HG03108 (cell line): ENCODE results near the gene SURF2.

Source experiments
- ATAC-seq: cut with Tn5 transposase; IDR thresholded peaks from one replicate; pipeline ENCODE4 v1.9.1; 2021; ENCODE audit warnings: moderate library complexity; ENCODE audit not compliant: unreplicated experiment

The SURF2 gene

GRCh38 chr9:133335924-133336811 is 20.2 kb upstream of the SURF2 start, which contains the start of gene SURF6:
SURF6 (minus strand) TSS chr9:133336188; CDS start chr9:133336132, 56 bp downstream.
- peak; percentile 76 for ATAC-seq

DNA sequence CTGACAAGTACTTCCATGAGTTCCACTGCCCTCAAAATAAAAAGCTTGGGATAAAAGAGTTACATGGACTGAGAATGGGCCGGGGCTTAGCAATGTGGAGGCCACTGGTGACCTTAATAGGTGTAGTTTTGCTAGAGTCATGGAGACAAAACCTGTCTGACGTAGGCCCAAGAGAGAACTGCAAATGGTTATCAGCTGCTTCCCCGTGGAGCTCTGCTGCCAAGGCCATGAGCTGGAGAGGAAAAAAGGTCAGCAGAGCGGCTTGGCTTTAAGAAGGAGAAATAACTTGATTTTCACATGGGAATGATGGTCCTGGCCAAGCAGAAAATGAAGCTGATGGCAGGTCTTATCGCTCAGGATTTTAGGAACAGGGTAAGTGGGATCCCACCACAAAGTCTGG is 16.7 kb upstream of the SURF2 start:
- no peak for ATAC-seq

DNA sequence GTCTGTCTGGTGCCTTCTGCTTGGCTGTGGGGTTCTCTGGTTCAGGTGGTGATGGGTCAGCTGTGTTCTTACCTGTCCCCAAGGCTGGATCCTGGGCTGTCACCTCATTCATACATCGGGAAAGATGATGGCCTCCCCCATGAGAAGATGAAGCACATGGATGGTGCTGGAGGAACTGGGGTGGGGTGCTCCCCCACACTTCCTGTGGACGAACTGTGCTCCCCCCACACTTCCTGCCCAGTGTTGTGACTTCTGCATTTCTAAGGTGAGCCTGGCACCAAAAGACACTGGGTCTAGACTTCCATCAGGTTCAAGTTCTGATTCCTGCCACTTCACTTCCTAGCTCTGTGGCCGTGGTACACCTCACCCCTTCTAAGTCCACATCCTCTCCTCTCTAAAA is 16.1 kb upstream of the SURF2 start:
- ATAC-seq = no peak

DNA sequence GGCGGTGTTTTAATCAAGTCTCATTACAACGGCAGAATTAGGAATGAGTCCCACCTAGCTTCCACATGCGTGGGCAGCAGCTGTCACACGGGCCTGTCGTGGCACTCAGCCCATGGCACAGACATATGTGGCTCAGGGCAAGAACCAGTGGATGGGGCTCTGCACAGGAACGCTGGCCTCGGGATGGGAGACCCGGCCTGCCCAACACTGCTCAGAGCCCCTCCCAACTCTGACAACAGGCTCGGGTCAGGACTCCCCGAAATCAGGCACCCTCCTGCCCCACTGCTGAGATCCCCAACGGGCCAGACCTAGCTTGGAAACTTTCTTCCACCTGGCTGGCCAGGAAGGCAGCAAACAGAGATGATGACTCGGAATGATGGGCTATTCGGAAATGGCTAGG is 15.4 kb upstream of the SURF2 start:
- ATAC-seq = no peak

- ATAC-seq = no peak
These were observed 14.8 kb upstream of the SURF2 start for GRCh38 chr9:133341369-133342068.

GRCh38 chr9:133342069-133342406 is 14.3 kb upstream of the SURF2 start:
- ATAC-seq = no peak

DNA sequence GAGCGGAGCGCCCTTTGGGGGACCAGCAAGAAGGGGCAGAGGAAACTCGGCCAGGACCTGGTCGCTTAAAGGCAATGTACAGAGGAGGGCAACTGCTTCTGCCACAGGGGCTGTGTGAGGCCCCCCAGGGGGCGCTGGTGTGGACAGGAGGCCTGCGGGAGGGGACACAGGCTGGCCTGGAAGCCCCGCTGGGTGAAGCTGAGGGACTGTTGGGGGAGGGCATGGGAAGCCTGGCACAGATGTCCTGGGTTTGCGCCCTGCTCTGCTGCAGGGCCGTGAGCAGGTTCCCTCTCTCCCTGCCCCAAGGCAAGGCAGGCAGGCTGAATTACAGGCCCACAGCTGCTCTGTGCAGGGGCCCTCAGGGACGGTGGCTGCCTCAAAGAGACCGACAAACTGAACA is 13.8 kb upstream of the SURF2 start:
- no peak for ATAC-seq

GRCh38 chr9:133344071-133344470 is 12.3 kb upstream of the SURF2 start:
- ATAC-seq = no peak

DNA sequence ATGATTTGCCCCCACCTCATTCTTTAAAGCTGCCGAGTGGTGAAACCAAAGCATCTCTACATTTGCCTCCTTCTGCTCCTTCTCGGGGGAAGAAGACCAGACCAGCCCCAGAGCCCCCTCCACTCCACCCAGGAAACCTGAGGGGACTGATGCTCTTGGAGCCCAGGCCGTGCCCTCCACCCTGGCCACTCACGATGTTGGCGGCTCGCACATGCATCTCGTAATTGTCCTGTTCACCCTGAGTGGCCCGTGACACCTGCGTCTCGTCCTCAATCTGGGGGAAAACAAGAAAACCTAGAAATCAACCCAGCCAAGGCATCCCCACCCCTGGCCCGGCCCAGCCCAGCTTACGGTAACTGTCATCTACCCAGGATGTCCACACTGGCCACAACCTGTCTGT is 11.4 kb upstream of the SURF2 start:
- ATAC-seq = no peak

GRCh38 chr9:133345596-133345995 is 10.8 kb upstream of the SURF2 start:
- no peak for ATAC-seq

DNA sequence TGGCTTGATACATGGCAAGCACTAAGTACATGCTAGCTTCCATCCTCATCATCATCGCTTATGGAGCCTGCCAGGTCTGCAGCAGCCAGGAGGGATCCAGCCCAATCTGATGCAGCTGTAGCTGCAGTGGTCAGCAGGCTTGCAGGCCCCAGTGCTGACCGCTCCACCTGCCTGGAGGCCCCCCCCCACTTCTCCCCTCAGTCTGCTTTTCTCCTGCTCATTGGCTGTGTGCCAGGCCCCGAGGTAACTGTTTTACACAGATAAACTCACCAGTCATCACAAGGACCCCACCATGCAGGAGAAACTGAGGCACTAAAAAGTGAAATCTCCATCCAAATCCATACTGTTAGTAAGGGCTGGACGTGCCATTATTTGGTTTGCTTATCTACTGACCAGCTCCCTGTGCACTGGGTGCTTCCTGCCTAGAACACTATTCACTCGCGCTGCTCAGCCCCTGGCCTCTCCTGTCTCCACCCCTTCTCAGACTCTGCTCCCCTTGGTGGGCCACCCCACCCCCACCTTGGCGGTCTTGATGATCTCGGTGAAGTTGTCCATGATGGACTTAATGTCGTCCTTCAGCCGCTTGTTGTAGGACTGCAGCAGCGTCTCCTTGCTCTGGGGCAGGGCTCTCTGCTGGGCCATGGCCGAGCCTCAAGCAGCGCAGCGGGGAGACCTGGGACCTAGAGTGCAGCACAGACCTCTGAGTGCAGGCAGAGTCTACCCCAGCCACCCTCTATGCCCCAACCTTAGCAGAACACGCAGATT is 10.1 kb upstream of the SURF2 start:
- ATAC-seq = no peak

DNA sequence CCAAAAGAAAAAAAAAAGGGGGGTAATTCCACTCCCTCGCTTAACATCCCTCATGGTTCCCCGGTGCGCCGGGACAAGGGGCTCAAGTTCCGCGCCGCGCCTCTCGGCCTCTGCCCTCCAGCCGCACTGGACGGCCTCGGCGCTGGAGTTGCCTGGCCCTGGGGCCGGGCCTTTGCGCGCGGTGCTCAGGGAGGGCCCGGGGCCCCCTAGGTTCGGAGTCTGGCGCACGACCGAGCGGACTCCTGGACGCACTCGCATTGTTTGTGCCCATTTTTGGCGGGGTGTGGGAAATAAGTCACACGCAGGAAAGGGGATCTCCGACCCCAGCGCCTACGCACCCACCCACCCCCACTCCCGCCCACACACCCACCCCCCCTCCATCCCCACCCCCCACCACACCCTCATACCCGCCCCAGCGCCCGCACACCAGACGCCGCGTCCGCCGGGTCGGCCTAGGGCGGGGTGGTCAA is 8.8 kb upstream of the SURF2 start:
- peak; percentile 12 for ATAC-seq

DNA sequence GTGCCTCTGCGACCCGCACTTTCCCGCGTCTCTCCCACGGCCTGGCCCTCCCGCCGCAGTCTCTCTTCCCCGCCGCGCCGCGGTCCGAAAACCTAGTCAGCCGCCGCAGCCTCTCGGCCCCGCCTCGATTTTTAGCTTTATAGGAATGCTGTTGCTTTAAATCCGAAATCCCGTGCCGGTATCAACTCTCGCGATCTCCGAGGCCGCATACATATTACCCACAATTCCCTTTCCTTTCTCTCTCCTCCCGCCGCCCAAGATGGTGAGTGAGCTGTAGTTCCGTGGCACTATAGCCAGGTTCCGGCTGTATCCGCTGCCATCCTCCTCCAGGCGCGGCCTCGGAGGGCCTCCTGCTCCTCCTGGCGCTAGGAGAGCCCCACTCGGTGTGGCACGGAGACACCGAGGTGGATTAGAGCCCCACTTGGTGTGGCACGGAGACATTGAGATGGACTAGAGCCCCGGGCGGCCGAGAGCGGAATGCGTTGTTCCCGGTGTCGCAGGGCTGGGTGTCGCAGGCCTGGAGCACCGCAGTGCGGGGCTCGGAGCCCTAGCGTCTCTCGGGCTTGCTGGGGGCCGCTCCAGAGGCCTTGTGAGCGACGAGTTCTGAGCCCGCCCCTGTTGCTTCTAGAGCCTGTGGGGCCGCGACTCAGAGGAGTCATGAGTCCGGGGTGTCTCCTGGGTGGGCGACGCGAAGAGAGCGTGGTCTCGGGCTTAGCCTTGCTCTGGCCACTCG is 8.2 kb upstream of the SURF2 start, which contains the start of the genes MED22 and RPL7A:
TSS of gene MED22 (minus strand) at position 147 of the 733 bp plus-strand sequence. CDS start 1,469 bp downstream, outside the sequence.
TSS of gene RPL7A (plus strand) at position 234 of the 733 bp plus-strand sequence. CDS start at position 260, 26 bp downstream.
- ATAC-seq = peak; percentile 73

- ATAC-seq = no peak
These were observed 7.4 kb upstream of the SURF2 start for GRCh38 chr9:133348718-133349573.

DNA sequence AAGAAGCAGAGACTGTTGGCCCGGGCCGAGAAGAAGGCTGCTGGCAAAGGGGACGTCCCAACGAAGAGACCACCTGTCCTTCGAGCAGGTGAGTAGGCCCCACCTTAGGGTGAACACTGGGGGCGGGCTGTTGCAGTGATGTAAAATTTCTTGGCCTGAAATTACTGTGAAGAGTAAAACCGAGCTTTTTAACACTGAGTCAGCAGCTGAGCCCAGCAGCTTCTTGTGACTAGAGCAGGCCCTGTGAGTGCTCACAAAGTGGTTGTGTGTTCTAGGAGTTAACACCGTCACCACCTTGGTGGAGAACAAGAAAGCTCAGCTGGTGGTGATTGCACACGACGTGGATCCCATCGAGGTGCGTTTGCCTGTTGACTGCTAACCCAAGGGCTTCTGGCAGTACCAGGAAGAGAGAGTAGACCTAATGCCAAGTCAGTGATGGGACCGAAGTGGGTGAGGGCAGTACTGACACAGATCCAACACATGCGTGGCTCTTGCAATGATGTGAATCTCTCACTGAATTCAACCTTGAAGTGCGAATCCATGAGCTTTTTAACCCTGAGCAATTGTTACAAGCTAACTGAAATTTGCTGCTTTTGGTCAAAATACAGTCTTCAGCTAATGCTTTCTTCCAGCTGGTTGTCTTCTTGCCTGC is 6.3 kb upstream of the SURF2 start:
- no peak for ATAC-seq

GRCh38 chr9:133351526-133351907 is 4.8 kb upstream of the SURF2 start:
- ATAC-seq = no peak

DNA sequence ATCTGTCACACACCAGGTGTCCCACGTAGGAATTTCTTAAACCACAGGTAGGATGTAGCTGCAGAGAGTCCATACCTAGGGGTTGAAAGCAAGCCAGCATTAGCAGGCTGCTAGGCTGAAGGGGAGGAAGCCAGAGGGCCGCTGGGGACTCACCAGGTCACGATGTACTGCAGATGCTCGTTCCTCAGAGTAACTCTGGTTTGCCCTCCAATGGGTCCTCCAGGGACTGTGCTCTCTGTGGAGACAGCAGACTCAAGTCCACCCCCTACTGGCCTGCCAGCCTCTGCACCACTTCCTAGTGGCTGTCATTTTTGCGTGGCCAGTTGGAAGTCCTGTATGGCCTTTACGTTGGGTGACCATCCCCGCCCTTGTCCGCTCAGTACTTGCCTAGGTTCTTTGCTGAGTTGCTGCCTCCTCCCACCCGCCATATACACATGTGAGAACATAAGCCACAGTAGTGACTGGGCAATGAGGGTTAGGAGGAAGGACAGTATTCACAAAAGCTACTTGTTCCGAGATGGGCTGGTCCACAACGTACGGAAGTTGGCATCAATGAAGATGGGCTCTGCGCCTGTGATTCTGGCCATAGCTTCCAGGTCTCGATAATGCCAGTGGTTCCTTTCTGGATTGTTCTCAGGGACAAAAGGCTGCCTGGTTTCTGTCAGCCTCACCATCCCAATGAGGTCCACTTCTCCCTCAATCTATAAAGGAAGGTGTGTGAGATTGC is 4.3 kb upstream of the SURF2 start:
- ATAC-seq = no peak

DNA sequence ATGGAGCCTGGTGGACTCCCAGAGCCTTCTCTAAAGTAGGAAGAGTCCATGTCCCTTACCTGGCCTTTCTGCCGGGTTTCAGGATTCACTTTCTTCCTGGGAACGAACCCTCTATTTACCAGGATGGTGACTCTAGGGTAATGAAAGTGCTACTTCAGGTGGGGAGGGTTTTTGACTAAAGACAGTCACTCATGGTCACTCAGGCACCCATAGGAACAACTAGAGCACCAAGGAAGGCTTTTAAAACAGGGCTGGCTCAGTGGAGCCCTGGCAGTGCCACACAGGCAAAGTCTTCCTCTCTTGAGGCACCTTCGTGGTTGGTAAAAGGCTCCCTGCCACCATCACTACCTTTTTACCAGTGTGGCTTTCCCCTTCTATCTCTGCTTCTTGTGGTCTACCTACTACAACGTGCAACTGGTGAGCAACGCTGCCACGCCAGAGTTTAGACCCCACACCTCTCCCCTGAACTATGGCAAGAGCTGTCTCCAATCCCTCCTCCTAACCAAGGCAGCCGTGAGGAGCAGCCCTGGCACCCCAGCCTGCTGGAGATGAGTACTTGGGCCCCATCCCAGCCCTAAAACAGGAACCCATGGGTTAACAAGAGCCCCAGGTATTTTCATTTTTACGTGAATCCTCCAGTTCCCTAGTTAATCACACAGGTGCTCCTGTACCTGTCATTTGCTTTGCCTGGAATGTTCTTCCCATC is 3.6 kb upstream of the SURF2 start:
- ATAC-seq = no peak
